Measurements from ENCODE around the gene DERL2.
"Not testable (repeated sequence)": the region's sequence is repeated elsewhere in the genome, so short reads cannot be mapped to it uniquely, and the experiment has no call there.

DNA sequence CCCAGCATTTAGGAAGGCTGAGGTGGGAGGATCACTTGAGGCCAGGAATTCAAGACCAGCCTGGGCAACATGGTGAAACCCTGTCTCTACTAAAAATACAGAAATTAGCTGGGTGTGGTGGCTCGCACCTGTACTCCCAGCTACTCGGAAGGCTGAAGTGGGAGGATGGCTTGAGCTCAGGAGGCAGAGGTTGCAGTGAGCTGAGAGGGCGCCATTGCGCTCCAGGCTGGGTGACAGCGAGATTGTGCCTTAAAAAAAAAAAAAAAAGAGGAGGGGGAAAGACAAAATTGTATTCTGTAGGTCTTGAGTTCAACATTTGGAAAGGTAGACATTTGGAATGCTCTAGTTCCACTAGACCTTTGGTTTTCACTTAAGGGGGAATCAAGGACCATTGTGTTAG is 54.7 kb downstream of the DERL2 start:
- not testable (repeated sequence) for TF ChIP-seq POLR2AphosphoS5 (IDR thresholded peaks at IDR 0.05)
- TF ChIP-seq, protein P1, sequence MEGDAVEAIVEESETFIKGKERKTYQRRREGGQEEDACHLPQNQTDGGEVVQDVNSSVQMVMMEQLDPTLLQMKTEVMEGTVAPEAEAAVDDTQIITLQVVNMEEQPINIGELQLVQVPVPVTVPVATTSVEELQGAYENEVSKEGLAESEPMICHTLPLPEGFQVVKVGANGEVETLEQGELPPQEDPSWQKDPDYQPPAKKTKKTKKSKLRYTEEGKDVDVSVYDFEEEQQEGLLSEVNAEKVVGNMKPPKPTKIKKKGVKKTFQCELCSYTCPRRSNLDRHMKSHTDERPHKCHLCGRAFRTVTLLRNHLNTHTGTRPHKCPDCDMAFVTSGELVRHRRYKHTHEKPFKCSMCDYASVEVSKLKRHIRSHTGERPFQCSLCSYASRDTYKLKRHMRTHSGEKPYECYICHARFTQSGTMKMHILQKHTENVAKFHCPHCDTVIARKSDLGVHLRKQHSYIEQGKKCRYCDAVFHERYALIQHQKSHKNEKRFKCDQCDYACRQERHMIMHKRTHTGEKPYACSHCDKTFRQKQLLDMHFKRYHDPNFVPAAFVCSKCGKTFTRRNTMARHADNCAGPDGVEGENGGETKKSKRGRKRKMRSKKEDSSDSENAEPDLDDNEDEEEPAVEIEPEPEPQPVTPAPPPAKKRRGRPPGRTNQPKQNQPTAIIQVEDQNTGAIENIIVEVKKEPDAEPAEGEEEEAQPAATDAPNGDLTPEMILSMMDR (IDR thresholded peaks at IDR 0.05): not testable (repeated sequence)
